Natural killer cell treated with Interleukin-12 subunit alpha and Interleukin-12 subunit beta and Interleukin-15 and Interleukin-18, amount 100 ng/mL, for 72 hours (primary cell): Measurements from ENCODE around the gene BRD4. TPM values are rescaled to one million over a fixed set of nuclear protein-coding genes. Genes with fewer than 3 reads are reported as not detected.
A peak's percentile ranks its signal among the peaks of the same experiment; 100 is the strongest.

Experiments
- ATAC-seq, 2 donors: fragments of 150-1000 bp; cut with Tn5 transposase in 1 of 2; sonication (Bioruptor Pico), chemical (Tn5 transposase) in 1 of 2; 2 replicates each; pipeline ENCODE4 v1.10.0; 2021
- DNase-seq: peaks from one replicate; pipeline ENCODE4 v3.0.0; 2022; ENCODE audit warnings: low spot score
- H3K27ac Mint-ChIP-seq, 2 donors: 1 replicate in 1 of 2; 2 replicates in 1 of 2; pipeline ENCODE4 v1.8.0; 2022; ENCODE audit warnings: mixed read lengths in 2 of 2, mild to moderate bottlenecking in 1 of 2, moderate library complexity in 1 of 2
- H3K27me3 Mint-ChIP-seq, 2 donors: 1 replicate in 1 of 2; 2 replicates in 1 of 2; pipeline ENCODE4 v1.8.0; 2022; ENCODE audit warnings: mixed read lengths in 2 of 2
- H3K36me3 Mint-ChIP-seq: one replicate; pipeline ENCODE4 v1.8.0; 2022; ENCODE audit warnings: mixed read lengths
- H3K4me1 Mint-ChIP-seq, 2 donors: 1 replicate in 1 of 2; 2 replicates in 1 of 2; pipeline ENCODE4 v1.8.0; 2022; ENCODE audit warnings: low read depth in 2 of 2, mixed read lengths in 2 of 2, mild to moderate bottlenecking in 1 of 2
- H3K4me3 Mint-ChIP-seq: one replicate; pipeline ENCODE4 v1.8.0; 2022; ENCODE audit warnings: mixed read lengths
- H3K9me3 Mint-ChIP-seq: 2 replicates; pipeline ENCODE4 v1.8.0; 2022; ENCODE audit warnings: mixed read lengths
- total RNA-seq, 2 donors: library from RNA; stranded (reverse); gene quantifications; one replicate each; pipeline ENCODE4 v1.2.3, GENCODE V29; 2022

The BRD4 gene
- total RNA-seq, 2 donors from 2014 or later, result 111 to 161 TPM

DNA sequence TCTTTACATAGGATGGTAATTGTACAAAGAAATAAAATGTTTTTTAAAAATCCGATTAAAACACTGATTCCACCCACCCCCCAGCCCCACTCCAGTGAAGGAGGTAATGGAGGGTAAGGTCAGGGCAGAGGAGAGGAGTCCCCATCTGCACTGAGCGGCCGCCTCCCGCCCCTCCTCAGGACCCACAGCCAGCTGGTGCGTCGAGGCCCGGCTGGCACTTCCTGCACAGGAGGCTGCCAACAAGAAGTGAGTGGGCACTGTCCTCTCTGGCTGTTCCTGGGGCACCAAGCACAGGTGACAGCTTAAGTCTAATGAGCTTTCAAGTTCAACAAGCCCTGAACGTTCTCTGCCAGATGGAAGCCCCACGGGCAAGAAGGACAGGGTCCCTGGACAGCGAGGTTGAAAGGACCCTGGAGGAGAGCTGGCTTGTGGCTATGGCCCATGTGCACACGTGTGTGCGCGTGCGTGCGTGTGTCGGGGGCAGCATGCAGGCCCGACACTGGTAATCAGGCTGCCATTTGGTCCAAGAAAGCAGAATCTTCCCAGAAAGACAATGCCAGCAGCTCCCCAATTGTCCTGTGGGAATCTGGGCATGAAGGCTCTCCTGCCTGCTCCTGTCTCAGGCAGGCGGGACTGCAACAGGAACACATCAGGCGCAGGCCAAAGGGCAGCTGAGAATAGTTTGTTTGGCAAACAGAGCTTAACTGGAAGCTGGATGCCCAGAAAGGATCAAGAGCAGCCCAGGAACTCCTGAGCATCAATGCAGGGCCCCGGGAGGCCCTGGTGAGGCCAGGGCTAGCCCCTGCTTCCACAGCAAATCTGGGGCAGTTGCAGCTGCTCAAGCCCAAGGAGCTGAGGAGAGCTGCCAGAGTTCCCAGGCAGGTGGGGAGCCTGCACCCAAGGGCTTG is 85.0 kb downstream of the BRD4 start:
- ATAC-seq, result no peak
- no peaks in the 10 kb centered on the region for H3K27me3 Mint-ChIP-seq
- peaks cover 6 to 18% of the 10 kb centered on the region in 2 donors for H3K4me1 Mint-ChIP-seq
- no peak overlapping the region for H3K27ac Mint-ChIP-seq
- no peaks in the 10 kb centered on the region for H3K9me3 Mint-ChIP-seq
- DNase-seq, result no peak
- H3K4me3 Mint-ChIP-seq, result no peak overlapping the region
- peaks cover 7% of the 10 kb centered on the region for H3K36me3 Mint-ChIP-seq

DNA sequence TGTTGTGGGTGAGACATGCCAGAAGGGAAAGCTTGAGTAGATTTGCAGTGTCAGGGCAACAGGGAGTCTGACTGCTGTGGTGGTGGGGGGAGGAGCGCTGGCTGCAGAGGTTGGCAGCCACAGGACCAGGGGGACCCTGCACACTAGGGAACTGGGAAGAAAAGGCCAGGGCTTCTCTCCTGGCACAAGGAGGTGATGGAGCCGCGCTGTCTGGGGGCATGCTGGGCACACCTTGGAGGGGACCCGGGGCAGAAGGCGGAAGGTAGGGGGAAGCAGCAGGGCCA is 86.2 kb downstream of the BRD4 start:
- DNase-seq, result no peak
- Mint-ChIP-seq H3K27ac (peak overlapping the region in 1 of 2 donors; percentile 12), H3K36me3 (peaks cover 7% of the 10 kb centered on the region), H3K4me3 (no peak overlapping the region), H3K4me1 (peaks cover 6 to 18% of the 10 kb centered on the region in 2 donors), H3K9me3 (no peaks in the 10 kb centered on the region), H3K27me3 (no peaks in the 10 kb centered on the region)
- ATAC-seq, result no peak

- Mint-ChIP-seq H3K27me3 (no peaks in the 10 kb centered on the region), H3K9me3 (no peaks in the 10 kb centered on the region), H3K36me3 (peaks cover 7% of the 10 kb centered on the region), H3K4me1 (peaks cover 6 to 18% of the 10 kb centered on the region in 2 donors), H3K4me3 (no peak overlapping the region), H3K27ac (peak overlapping the region in 1 of 2 donors; percentile 58)
- DNase-seq (no peak), ATAC-seq (no peak)
Measured at GRCh38 chr19:15245370-15246197, 86.8 kb downstream of the BRD4 start.

DNA sequence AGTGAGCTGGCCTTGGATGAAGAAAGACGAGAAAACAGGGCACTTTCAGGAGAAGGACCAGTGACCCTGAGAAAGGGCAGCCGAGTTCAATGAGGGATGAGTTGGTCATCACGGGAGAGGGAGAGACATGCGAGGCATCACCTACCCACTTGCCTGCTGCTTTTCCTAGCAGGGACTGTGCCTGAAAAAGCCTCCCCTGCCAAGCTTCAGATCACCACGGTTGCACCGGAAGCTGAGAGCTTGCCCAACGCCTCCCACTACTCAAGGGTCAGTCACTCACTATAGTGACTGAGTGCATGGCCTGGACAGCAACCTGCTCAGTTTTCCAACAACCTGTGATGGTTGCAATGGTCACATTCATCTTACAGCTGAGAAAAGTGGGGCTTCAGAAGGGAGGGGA is 87.5 kb downstream of the BRD4 start:
- ATAC-seq (no peak), DNase-seq (no peak)
- no peak overlapping the region for H3K4me3 Mint-ChIP-seq
- peaks cover 7% of the 10 kb centered on the region for H3K36me3 Mint-ChIP-seq
- H3K27me3 Mint-ChIP-seq, result no peaks in the 10 kb centered on the region
- H3K27ac Mint-ChIP-seq, result peak overlapping the region in 1 of 2 donors; percentile 58
- peaks cover 6 to 18% of the 10 kb centered on the region in 2 donors for H3K4me1 Mint-ChIP-seq
- no peaks in the 10 kb centered on the region for H3K9me3 Mint-ChIP-seq

- Mint-ChIP-seq H3K4me1 (peaks cover 6 to 18% of the 10 kb centered on the region in 2 donors), H3K27me3 (no peaks in the 10 kb centered on the region), H3K27ac (no peak overlapping the region), H3K4me3 (no peak overlapping the region), H3K9me3 (no peaks in the 10 kb centered on the region), H3K36me3 (peaks cover 7% of the 10 kb centered on the region)
- no peak for ATAC-seq
- DNase-seq, result no peak
Measured at GRCh38 chr19:15244106-15244803, 88.1 kb downstream of the BRD4 start.

DNA sequence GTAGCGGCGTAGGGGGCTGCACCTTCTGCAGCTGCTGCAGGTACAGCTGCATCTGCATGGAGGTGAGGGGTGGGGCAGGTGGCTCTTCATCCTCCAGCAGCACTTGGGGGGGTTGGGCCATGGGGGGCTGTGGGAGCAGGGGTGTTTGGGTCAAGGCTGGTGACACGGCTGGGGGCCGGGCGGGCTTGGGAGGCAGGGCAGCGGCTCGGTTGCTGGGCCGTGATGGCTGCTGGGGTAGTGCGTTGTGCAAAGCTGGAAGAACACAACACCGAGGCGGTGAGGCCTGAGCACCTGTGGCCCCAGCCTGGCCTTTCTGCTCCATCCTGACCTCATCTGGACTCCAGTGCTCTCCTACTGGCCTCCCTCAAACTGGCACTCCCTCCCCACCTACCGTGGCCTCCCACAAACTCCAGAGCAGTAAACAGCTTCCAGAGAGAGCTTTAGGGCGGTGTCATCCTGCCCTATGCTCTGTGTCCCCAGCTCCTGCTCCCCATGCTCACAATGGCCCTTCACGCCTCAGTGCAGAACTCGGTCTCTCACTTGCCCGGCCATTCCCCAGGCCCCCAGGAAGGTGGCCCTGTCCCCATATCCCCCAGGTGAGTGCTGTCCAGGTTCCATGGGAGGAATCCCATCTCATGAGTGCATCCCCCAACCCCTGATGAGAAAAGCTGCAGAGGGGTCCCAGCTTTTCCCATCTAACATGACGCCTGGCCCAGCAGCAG is 88.9 kb downstream of the BRD4 start:
- Mint-ChIP-seq H3K36me3 (peaks cover 7% of the 10 kb centered on the region), H3K4me3 (no peak overlapping the region), H3K27me3 (no peaks in the 10 kb centered on the region), H3K4me1 (peaks cover 6 to 13% of the 10 kb centered on the region in 2 donors), H3K27ac (no peak overlapping the region), H3K9me3 (no peaks in the 10 kb centered on the region)
- ATAC-seq, result no peak
- no peak for DNase-seq

- Mint-ChIP-seq H3K9me3 (no peaks in the 10 kb centered on the region), H3K27me3 (no peaks in the 10 kb centered on the region), H3K27ac (no peak overlapping the region), H3K4me1 (peaks cover 6 to 11% of the 10 kb centered on the region in 2 donors), H3K4me3 (no peak overlapping the region), H3K36me3 (peaks cover 12% of the 10 kb centered on the region)
- DNase-seq (no peak), ATAC-seq (no peak)
Measured at GRCh38 chr19:15241259-15241910, 91.0 kb downstream of the BRD4 start.

DNA sequence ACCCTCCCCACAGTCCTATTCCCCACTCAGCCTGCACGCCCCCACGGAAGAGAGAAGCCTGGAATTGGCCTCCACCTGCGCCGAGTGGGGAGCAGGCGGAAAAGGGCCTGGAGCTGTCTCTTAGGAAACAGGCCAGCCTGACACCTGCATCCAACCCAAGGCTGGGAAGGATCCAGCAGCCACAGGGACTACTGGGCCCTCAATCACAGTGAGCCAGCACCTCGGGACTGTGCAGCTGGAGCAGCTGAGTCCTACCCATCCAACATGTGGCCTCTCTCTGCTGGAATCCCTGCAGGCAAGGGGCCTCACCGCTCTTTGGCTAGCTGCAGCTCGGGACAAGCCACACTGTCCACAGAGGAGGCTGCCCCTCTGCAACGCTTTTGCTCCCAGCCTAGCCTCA is 91.8 kb downstream of the BRD4 start:
- Mint-ChIP-seq H3K36me3 (peaks cover 14% of the 10 kb centered on the region), H3K4me3 (no peak overlapping the region), H3K27ac (no peak overlapping the region), H3K27me3 (no peaks in the 10 kb centered on the region), H3K9me3 (no peaks in the 10 kb centered on the region), H3K4me1 (peaks cover 0 to 5% of the 10 kb centered on the region in 2 donors)
- DNase-seq, result no peak
- ATAC-seq, result peak in 1 of 2 donors; percentile 7

DNA sequence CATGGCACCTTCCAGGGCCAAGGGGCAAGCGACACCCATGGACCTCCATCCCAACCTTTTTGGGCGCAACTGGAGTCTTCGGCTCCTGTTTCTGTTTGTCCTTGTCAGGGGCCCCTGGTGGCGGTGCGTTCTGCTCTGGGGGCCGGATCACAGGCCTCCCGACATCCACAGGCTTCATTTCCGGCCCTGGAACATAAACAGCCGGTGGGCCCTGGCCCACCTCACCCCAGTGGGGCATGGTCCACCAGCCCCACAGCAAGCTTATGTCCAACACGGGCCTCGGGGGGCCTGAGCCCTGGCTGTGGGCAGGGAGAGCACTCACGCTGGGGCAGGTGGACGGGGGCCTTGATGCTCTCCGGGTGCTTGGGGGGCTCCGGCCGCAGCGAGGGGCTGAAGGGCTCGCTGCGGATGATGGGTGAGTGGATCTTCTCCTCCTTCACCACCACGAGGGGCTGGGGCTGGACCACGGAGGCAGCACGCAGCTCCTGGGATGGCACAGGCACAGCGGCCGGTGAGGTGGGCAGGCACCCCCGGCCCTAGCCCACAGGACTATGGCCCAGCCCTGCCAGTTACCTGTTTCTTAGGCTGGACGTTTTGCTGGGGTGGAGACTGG is 92.9 kb downstream of the BRD4 start:
- ATAC-seq, result no peak
- H3K27me3 Mint-ChIP-seq, result no peaks in the 10 kb centered on the region
- H3K4me3 Mint-ChIP-seq, result no peak overlapping the region
- H3K36me3 Mint-ChIP-seq, result peaks cover 15% of the 10 kb centered on the region
- no peaks in the 10 kb centered on the region for H3K9me3 Mint-ChIP-seq
- peaks cover 0 to 7% of the 10 kb centered on the region in 2 donors for H3K4me1 Mint-ChIP-seq
- no peak for DNase-seq
- H3K27ac Mint-ChIP-seq, result no peak overlapping the region

DNA sequence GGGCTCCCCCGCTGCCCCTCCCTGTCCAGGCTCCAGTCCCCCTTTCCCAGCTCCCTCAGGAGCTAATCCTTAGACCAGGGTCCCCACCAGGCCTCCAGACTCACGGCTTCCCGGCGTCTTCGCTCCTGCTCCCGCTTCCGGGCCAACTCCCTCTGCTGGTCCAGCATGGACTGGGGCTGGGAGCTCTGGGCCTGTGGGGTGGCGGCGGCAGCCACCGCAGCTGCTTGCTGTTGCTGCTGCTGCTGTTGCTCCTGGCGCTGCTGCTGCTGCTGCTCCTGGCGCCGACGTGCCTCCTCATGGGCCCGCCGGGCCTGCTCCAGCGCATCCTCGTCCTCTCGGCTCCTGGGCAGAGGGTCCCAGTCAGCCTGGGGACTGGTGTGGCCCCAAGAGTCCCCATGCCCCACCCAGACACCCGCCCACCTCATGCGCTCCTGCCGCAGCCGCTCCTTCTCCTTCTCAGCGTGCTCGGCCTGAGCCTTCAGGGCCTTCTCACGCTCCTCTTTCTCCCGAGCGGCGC is 93.6 kb downstream of the BRD4 start:
- Mint-ChIP-seq H3K36me3 (peaks cover 15% of the 10 kb centered on the region), H3K4me1 (peaks cover 6 to 7% of the 10 kb centered on the region in 2 donors), H3K27ac (no peak overlapping the region), H3K27me3 (no peaks in the 10 kb centered on the region), H3K4me3 (no peak overlapping the region), H3K9me3 (no peaks in the 10 kb centered on the region)
- ATAC-seq (no peak), DNase-seq (no peak)

DNA sequence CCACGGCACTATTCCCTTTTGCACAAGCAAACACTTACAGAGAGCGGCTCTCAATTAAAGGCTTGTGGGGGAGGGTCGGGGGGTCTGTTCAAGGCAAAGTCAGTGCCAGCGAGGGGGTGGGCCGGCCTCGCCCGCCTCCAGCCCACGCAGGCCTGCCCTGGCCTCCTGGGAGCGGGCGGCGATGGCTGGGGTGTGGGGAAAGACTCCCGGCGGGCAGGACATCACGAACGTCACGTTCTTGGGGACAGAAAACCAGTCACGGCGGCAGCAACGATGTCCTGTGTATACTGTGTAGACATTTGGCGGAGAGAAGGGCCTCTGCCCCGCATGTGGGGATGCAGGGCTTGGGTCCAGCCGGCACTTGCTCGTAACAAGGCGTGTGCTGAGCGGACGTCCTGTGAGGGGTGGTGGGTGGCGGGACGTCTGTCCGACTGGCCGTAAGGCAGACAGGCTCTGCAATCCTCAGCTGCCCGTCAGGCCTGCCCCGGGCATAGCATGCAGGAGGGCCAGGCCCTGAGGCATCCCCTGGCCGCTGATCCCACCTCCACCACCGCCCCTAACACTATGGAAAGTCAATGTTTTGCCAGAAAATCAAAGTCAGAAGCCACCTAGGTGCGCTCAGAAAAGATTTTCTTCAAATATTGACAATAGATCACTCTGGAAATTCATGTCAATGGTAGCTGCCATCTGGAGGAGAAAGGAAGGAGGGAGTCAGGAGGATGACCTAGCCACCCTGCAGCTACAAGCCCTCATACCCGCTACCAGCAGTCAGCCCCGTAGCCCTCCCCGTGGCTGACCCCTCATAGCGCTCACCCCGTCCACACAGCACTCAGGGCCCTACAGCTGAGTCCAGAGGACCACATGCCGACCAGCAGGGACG is 94.3 kb downstream of the BRD4 start:
- no peak overlapping the region for H3K27ac Mint-ChIP-seq
- peaks cover 9% of the 10 kb centered on the region in 2 donors for H3K4me1 Mint-ChIP-seq
- ATAC-seq, result no peak
- H3K36me3 Mint-ChIP-seq, result peaks cover 15% of the 10 kb centered on the region
- no peak for DNase-seq
- peaks cover 0 to under 1% of the 10 kb centered on the region in 2 donors for H3K27me3 Mint-ChIP-seq
- no peaks in the 10 kb centered on the region for H3K9me3 Mint-ChIP-seq
- no peak overlapping the region for H3K4me3 Mint-ChIP-seq

- Mint-ChIP-seq H3K9me3 (no peaks in the 10 kb centered on the region), H3K36me3 (peaks cover 15% of the 10 kb centered on the region), H3K27ac (no peak overlapping the region), H3K4me1 (peaks cover 9 to 17% of the 10 kb centered on the region in 2 donors), H3K4me3 (no peak overlapping the region), H3K27me3 (peaks cover 0 to 8% of the 10 kb centered on the region in 2 donors)
- DNase-seq (no peak), ATAC-seq (no peak)
Measured at GRCh38 chr19:15236886-15237285, 95.5 kb downstream of the BRD4 start.
